Measurements from ENCODE around the gene RNF222.
"Not testable (repeated sequence)": the region's sequence is repeated elsewhere in the genome, so short reads cannot be mapped to it uniquely, and the experiment has no call there.

The RNF222 gene

GRCh38 chr17:8402921-8403536, 5.4 kb upstream of the RNF222 start:
- no peaks in the 10 kb centered on the region for H3K36me3 ChIP-seq
- no peak overlapping the region for H3K27ac ChIP-seq
- TF ChIP-seq, protein P1, sequence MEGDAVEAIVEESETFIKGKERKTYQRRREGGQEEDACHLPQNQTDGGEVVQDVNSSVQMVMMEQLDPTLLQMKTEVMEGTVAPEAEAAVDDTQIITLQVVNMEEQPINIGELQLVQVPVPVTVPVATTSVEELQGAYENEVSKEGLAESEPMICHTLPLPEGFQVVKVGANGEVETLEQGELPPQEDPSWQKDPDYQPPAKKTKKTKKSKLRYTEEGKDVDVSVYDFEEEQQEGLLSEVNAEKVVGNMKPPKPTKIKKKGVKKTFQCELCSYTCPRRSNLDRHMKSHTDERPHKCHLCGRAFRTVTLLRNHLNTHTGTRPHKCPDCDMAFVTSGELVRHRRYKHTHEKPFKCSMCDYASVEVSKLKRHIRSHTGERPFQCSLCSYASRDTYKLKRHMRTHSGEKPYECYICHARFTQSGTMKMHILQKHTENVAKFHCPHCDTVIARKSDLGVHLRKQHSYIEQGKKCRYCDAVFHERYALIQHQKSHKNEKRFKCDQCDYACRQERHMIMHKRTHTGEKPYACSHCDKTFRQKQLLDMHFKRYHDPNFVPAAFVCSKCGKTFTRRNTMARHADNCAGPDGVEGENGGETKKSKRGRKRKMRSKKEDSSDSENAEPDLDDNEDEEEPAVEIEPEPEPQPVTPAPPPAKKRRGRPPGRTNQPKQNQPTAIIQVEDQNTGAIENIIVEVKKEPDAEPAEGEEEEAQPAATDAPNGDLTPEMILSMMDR (IDR thresholded peaks at IDR 0.05; ENCODE audit: low read depth, low read length): no peak
- H3K27me3 ChIP-seq (ENCODE audit: insufficient read depth, low read depth, severe bottlenecking): no peaks in the 10 kb centered on the region
- H3K4me3 ChIP-seq (ENCODE audit: low read depth, low read length): no peak overlapping the region
- H3K9me3 ChIP-seq (ENCODE audit: severe bottlenecking): no peaks in the 10 kb centered on the region
- DNase-seq: no peak

DNA sequence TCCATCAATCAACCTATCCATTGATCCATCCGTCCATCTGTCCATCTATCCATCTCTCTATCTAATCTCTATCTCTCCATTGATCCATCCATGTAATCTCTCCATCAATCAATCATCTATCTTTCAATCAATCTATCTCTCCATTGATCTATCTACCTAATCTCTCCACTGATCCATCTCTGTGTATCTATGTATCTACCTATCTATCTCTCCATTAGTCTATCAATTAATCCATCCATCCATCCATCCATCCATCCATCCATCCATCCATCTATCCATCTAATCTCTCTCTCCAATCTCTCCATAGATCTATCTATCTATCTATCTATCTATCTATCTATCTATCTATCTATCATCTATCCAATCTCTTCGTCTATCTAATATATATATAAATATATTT, 3.5 kb upstream of the RNF222 start:
- no peak overlapping the region for H3K4me3 ChIP-seq (ENCODE audit: low read depth, low read length)
- H3K27ac ChIP-seq: no peak overlapping the region
- no peaks in the 10 kb centered on the region for H3K9me3 ChIP-seq (ENCODE audit: severe bottlenecking)
- no peaks in the 10 kb centered on the region for H3K27me3 ChIP-seq (ENCODE audit: insufficient read depth, low read depth, severe bottlenecking)
- DNase-seq: no peak
- TF ChIP-seq, protein P1 (IDR thresholded peaks at IDR 0.05; ENCODE audit: low read depth, low read length): no peak
- no peaks in the 10 kb centered on the region for H3K36me3 ChIP-seq

- Histone ChIP-seq H3K4me3 (ENCODE audit: low read depth, low read length) (no peak overlapping the region), H3K27ac (no peak overlapping the region), H3K27me3 (ENCODE audit: insufficient read depth, low read depth, severe bottlenecking) (no peaks in the 10 kb centered on the region), H3K36me3 (no peaks in the 10 kb centered on the region), H3K9me3 (ENCODE audit: severe bottlenecking) (no peaks in the 10 kb centered on the region)
- no peak for DNase-seq
- TF ChIP-seq, protein P1 (IDR thresholded peaks at IDR 0.05; ENCODE audit: low read depth, low read length): no peak
Measured at GRCh38 chr17:8398980-8399379, 1.4 kb upstream of the RNF222 start.

GRCh38 chr17:8394497-8394896, 3.1 kb downstream of the RNF222 start:
- not testable (repeated sequence) for DNase-seq; H3K36me3 ChIP-seq; H3K27me3 ChIP-seq (ENCODE audit: insufficient read depth, low read depth, severe bottlenecking); H3K4me3 ChIP-seq (ENCODE audit: low read depth, low read length); H3K27ac ChIP-seq; H3K9me3 ChIP-seq (ENCODE audit: severe bottlenecking)

DNA sequence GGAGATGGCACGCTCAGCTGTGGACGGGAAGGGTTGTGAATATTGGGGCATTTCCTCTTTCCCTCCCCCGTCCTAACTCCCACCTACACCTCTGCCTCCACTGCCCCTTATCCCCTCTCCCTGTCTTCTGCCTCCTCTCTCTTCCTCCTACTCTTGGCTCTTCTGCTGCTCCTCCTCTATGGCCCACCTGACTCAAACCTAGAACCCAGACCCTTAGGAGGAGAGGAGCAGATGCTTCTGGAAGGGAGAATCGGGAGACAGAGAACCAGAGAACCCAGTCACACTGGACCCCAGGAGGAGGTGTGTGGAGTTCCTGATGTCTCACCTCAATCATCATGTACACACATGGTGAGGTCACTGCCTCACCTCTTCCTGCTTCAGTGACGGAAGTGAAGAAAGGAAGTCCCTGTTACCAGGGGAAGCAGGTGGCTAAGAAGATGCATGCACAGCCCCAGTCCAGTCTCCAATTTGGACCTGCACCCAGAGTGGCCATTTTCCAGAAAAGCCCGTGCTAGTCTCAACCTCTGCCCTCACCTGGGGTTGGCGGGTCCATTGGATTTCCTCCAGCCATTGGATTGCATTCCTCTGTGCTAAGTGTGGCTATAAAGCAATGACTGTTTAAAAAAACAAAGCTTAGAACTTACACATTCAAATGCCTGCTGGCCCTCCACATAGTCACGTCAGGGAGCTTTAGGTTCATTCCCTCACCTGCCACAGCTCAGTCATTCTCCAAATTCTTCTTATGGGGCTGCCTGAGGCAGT, 4.0 kb downstream of the RNF222 start:
- H3K27ac ChIP-seq: no peak overlapping the region
- no peak for DNase-seq
- H3K9me3 ChIP-seq (ENCODE audit: severe bottlenecking): no peaks in the 10 kb centered on the region
- H3K36me3 ChIP-seq: no peaks in the 10 kb centered on the region
- H3K27me3 ChIP-seq (ENCODE audit: insufficient read depth, low read depth, severe bottlenecking): no peaks in the 10 kb centered on the region
- TF ChIP-seq, protein P1 (IDR thresholded peaks at IDR 0.05; ENCODE audit: low read depth, low read length): no peak
- no peak overlapping the region for H3K4me3 ChIP-seq (ENCODE audit: low read depth, low read length)

GRCh38 chr17:8392674-8393469, 4.8 kb downstream of the RNF222 start:
- H3K27me3 ChIP-seq (ENCODE audit: insufficient read depth, low read depth, severe bottlenecking): no peaks in the 10 kb centered on the region
- DNase-seq: no peak
- H3K36me3 ChIP-seq: no peaks in the 10 kb centered on the region
- TF ChIP-seq, protein P1 (IDR thresholded peaks at IDR 0.05; ENCODE audit: low read depth, low read length): no peak
- H3K27ac ChIP-seq: no peak overlapping the region
- no peaks in the 10 kb centered on the region for H3K9me3 ChIP-seq (ENCODE audit: severe bottlenecking)
- H3K4me3 ChIP-seq (ENCODE audit: low read depth, low read length): no peak overlapping the region
